GM21390 (cell line): ENCODE results near the gene ALG12.
"Not testable (repeated sequence)": the region's sequence is repeated elsewhere in the genome, so short reads cannot be mapped to it uniquely, and the experiment has no call there.

Source experiments
- ATAC-seq: cut with Tn5 transposase; IDR thresholded peaks from one replicate; pipeline ENCODE4 v1.9.1; 2021; ENCODE audit not compliant: unreplicated experiment

Gene ALG12

GRCh38 chr22:49869086-49869830 lies 49.0 kb downstream of the ALG12 start:
- ATAC-seq, result no peak

- no peak for ATAC-seq
Measured at GRCh38 chr22:49867303-49868265, 50.7 kb downstream of the ALG12 start.

- ATAC-seq, result no peak
Measured at GRCh38 chr22:49866646-49867045, 51.6 kb downstream of the ALG12 start.

- no peak for ATAC-seq
Measured at GRCh38 chr22:49866134-49866533, 52.1 kb downstream of the ALG12 start.

- ATAC-seq, result no peak
Measured at GRCh38 chr22:49865156-49865555, 53.1 kb downstream of the ALG12 start.

GRCh38 chr22:49863931-49864330 lies 54.3 kb downstream of the ALG12 start:
- no peak for ATAC-seq

- no peak for ATAC-seq
Measured at GRCh38 chr22:49862496-49862776, 55.8 kb downstream of the ALG12 start.

GRCh38 chr22:49861642-49862495 lies 56.4 kb downstream of the ALG12 start:
- no peak for ATAC-seq

- no peak for ATAC-seq
Measured at GRCh38 chr22:49858827-49859226, 59.4 kb downstream of the ALG12 start.

GRCh38 chr22:49856766-49857618 lies 61.2 kb downstream of the ALG12 start:
- ATAC-seq, result no peak

- ATAC-seq, result no peak
Measured at GRCh38 chr22:49856343-49856742, 61.9 kb downstream of the ALG12 start.

GRCh38 chr22:49855251-49855911 lies 62.9 kb downstream of the ALG12 start:
- no peak for ATAC-seq

- peak; percentile 26 for ATAC-seq
Measured at GRCh38 chr22:49853981-49854831, 64.0 kb downstream of the ALG12 start.

- ATAC-seq, result peak; percentile 63
Measured at GRCh38 chr22:49852898-49853894, 65.0 kb downstream of the ALG12 start, which contains the start of gene ZBED4. Gene ZBED4 (plus strand): TSS chr22:49853844. CDS start chr22:49883663, 29,819 bp downstream.

GRCh38 chr22:49852568-49852897 lies 65.7 kb downstream of the ALG12 start:
- not testable (repeated sequence) for ATAC-seq

- ATAC-seq, result no peak
Measured at GRCh38 chr22:49850959-49851802, 67.1 kb downstream of the ALG12 start.
